ENCODE results near the gene FGD2. TPM values are rescaled to one million over a fixed set of nuclear protein-coding genes. Genes with fewer than 3 reads are reported as not detected.

FGD2 gene
- total RNA-seq, 2 donors from 2014 or later: 9.1 to 9.3 TPM

- ATAC-seq (peak in 1 of 2 donors; percentile 45), DNase-seq (ENCODE audit: low spot score) (peak; percentile 56)
- H3K4me1 Mint-ChIP-seq (ENCODE audit: low read depth in 2 of 2): peaks cover 4 to 22% of the 10 kb centered on the region in 2 donors
- H3K27ac Mint-ChIP-seq: no peak overlapping the region
- no peaks in the 10 kb centered on the region for H3K9me3 Mint-ChIP-seq
- H3K4me3 Mint-ChIP-seq: no peak overlapping the region
- H3K36me3 Mint-ChIP-seq: no peaks in the 10 kb centered on the region
- no peaks in the 10 kb centered on the region for H3K27me3 Mint-ChIP-seq
Measured at GRCh38 chr6:37061157-37061804, 55.8 kb downstream of the FGD2 start.

GRCh38 chr6:37062424-37062823, 57.0 kb downstream of the FGD2 start:
- H3K4me1 Mint-ChIP-seq (ENCODE audit: low read depth in 2 of 2): peaks cover 4 to 15% of the 10 kb centered on the region in 2 donors
- no peaks in the 10 kb centered on the region for H3K36me3 Mint-ChIP-seq
- H3K4me3 Mint-ChIP-seq: no peak overlapping the region
- no peaks in the 10 kb centered on the region for H3K27me3 Mint-ChIP-seq
- no peaks in the 10 kb centered on the region for H3K9me3 Mint-ChIP-seq
- ATAC-seq (no peak), DNase-seq (ENCODE audit: low spot score) (peak; percentile 18)
- peak overlapping the region in 1 of 2 donors; percentile 26 for H3K27ac Mint-ChIP-seq

- Mint-ChIP-seq H3K27ac (peak overlapping the region in 1 of 2 donors; percentile 25), H3K4me1 (ENCODE audit: low read depth in 2 of 2) (peaks cover 26 to 39% of the 10 kb centered on the region in 2 donors), H3K4me3 (peak overlapping the region; percentile 7), H3K9me3 (no peaks in the 10 kb centered on the region), H3K27me3 (no peaks in the 10 kb centered on the region), H3K36me3 (no peaks in the 10 kb centered on the region)
- ATAC-seq (peak; percentile 52 to 54), DNase-seq (ENCODE audit: low spot score) (peak; percentile 56)
Measured at GRCh38 chr6:37068356-37069270, 63.2 kb downstream of the FGD2 start.

- Mint-ChIP-seq H3K4me1 (ENCODE audit: low read depth in 2 of 2) (peaks cover 32 to 41% of the 10 kb centered on the region in 2 donors), H3K27me3 (no peaks in the 10 kb centered on the region), H3K27ac (no peak overlapping the region), H3K36me3 (no peaks in the 10 kb centered on the region), H3K4me3 (no peak overlapping the region), H3K9me3 (no peaks in the 10 kb centered on the region)
- no peak for ATAC-seq
- peak; percentile 10 for DNase-seq (ENCODE audit: low spot score)
Measured at GRCh38 chr6:37069639-37070038, 64.2 kb downstream of the FGD2 start.

- peak overlapping the region; percentile 67 for H3K4me3 Mint-ChIP-seq
Measured at GRCh38 chr6:37072526-37072925, 67.1 kb downstream of the FGD2 start.

GRCh38 chr6:37074053-37074827, 68.8 kb downstream of the FGD2 start:
- H3K27ac Mint-ChIP-seq: peak overlapping the region; percentile 2 to 7
- peak; percentile 13 for DNase-seq (ENCODE audit: low spot score)

More at GRCh38 chr6:37072526-37072925, 67.1 kb downstream of the FGD2 start:
- no peaks in the 10 kb centered on the region for H3K36me3 Mint-ChIP-seq
- no peaks in the 10 kb centered on the region for H3K27me3 Mint-ChIP-seq
- no peaks in the 10 kb centered on the region for H3K9me3 Mint-ChIP-seq
- DNase-seq (ENCODE audit: low spot score) (peak; percentile 10), ATAC-seq (peak in 1 of 2 donors; percentile 61)
- H3K4me1 Mint-ChIP-seq (ENCODE audit: low read depth in 2 of 2): peaks cover 32 to 41% of the 10 kb centered on the region in 2 donors
- peak overlapping the region; percentile 69 to 84 for H3K27ac Mint-ChIP-seq

GRCh38 chr6:37077191-37077904, 71.9 kb downstream of the FGD2 start:
- H3K27ac Mint-ChIP-seq: no peak overlapping the region
- H3K27me3 Mint-ChIP-seq: no peaks in the 10 kb centered on the region
- H3K9me3 Mint-ChIP-seq: no peaks in the 10 kb centered on the region
- peaks cover 13 to 14% of the 10 kb centered on the region in 2 donors for H3K4me1 Mint-ChIP-seq (ENCODE audit: low read depth in 2 of 2)
- DNase-seq (ENCODE audit: low spot score) (no peak), ATAC-seq (no peak)
- H3K36me3 Mint-ChIP-seq: no peaks in the 10 kb centered on the region
- H3K4me3 Mint-ChIP-seq: no peak overlapping the region

More at GRCh38 chr6:37074053-37074827, 68.8 kb downstream of the FGD2 start:
- Mint-ChIP-seq H3K27me3 (no peaks in the 10 kb centered on the region), H3K9me3 (no peaks in the 10 kb centered on the region), H3K36me3 (no peaks in the 10 kb centered on the region), H3K4me1 (ENCODE audit: low read depth in 2 of 2) (peaks cover 29 to 32% of the 10 kb centered on the region in 2 donors), H3K4me3 (no peak overlapping the region)
- no peak for ATAC-seq

GRCh38 chr6:37077905-37078296, 72.4 kb downstream of the FGD2 start:
- H3K36me3 Mint-ChIP-seq: no peaks in the 10 kb centered on the region
- no peak overlapping the region for H3K4me3 Mint-ChIP-seq
- DNase-seq (ENCODE audit: low spot score): no peak
- ATAC-seq: no peak
- H3K27ac Mint-ChIP-seq: no peak overlapping the region
- no peaks in the 10 kb centered on the region for H3K27me3 Mint-ChIP-seq
- no peaks in the 10 kb centered on the region for H3K9me3 Mint-ChIP-seq
- H3K4me1 Mint-ChIP-seq (ENCODE audit: low read depth in 2 of 2): peaks cover 8 to 13% of the 10 kb centered on the region in 2 donors

Other genes starting within 250 kb of the FGD2 start
- 1 to 10 TPM; 2.9 to 4.0 TPM for gene CPNE5, start 166.2 kb upstream of the FGD2 start, total RNA-seq
- gene PPIL1, start 130.9 kb upstream of the FGD2 start, total RNA-seq: 10 to 100 TPM; 30.3 to 40.8 TPM
- 10 to 100 TPM; 40.4 to 44.4 TPM for gene C6orf89, start 119.7 kb upstream of the FGD2 start, total RNA-seq
- not detected for gene PI16, start 50.9 kb upstream of the FGD2 start, total RNA-seq
- gene MTCH1, start 19.5 kb upstream of the FGD2 start, total RNA-seq: 100 to 1,000 TPM; 118 to 183 TPM
- gene PIM1, start 164.5 kb downstream of the FGD2 start, total RNA-seq: 100 to 1,000 TPM; 511 to 723 TPM

Measured in natural killer cell treated with Interleukin-12 subunit alpha and Interleukin-12 subunit beta and Interleukin-15 and Interleukin-18, amount 100 ng/mL, for 72 hours (primary cell).